ENCODE data around the gene ZMAT5.

Gene ZMAT5

GRCh38 chr22:29766632-29767170 is at the start of gene ZMAT5:
Gene ZMAT5 (minus strand): TSS chr22:29767007. CDS start chr22:29748544, 18,463 bp downstream.
- peak; percentile 88 for DNase-seq

- DNase-seq = no peak
Measured at GRCh38 chr22:29816539-29816938, 49.7 kb upstream of the ZMAT5 start.

GRCh38 chr22:29816128-29816527 is 49.3 kb upstream of the ZMAT5 start:
- no peak for DNase-seq

- no peak for DNase-seq
Measured at GRCh38 chr22:29815580-29815979, 48.8 kb upstream of the ZMAT5 start.

GRCh38 chr22:29814003-29814402 is 47.2 kb upstream of the ZMAT5 start:
- DNase-seq = no peak

GRCh38 chr22:29813563-29813962 is 46.8 kb upstream of the ZMAT5 start:
- DNase-seq = no peak

GRCh38 chr22:29813126-29813525 is 46.3 kb upstream of the ZMAT5 start:
- DNase-seq = no peak

GRCh38 chr22:29811377-29811776 is 44.6 kb upstream of the ZMAT5 start:
- DNase-seq = no peak

- DNase-seq = no peak
Measured at GRCh38 chr22:29810216-29810615, 43.4 kb upstream of the ZMAT5 start.

- DNase-seq = no peak
Measured at GRCh38 chr22:29806196-29806595, 39.4 kb upstream of the ZMAT5 start.

GRCh38 chr22:29804985-29805384 is 38.2 kb upstream of the ZMAT5 start:
- DNase-seq = no peak

GRCh38 chr22:29803190-29803589 is 36.4 kb upstream of the ZMAT5 start:
- DNase-seq = no peak

- DNase-seq = peak; percentile 59
Measured at GRCh38 chr22:29801796-29802195, 35.0 kb upstream of the ZMAT5 start.

- no peak for DNase-seq
Measured at GRCh38 chr22:29801153-29801552, 34.3 kb upstream of the ZMAT5 start.

GRCh38 chr22:29799217-29799680 is 32.4 kb upstream of the ZMAT5 start:
- DNase-seq = peak; percentile 82

GRCh38 chr22:29798801-29799200 is 32.0 kb upstream of the ZMAT5 start:
- DNase-seq = no peak

GRCh38 chr22:29798318-29798717 is 31.5 kb upstream of the ZMAT5 start:
- DNase-seq = no peak

GRCh38 chr22:29797351-29797750 is 30.5 kb upstream of the ZMAT5 start:
- DNase-seq = no peak

- DNase-seq = no peak
Measured at GRCh38 chr22:29795663-29796062, 28.9 kb upstream of the ZMAT5 start.

GRCh38 chr22:29793396-29793795 is 26.6 kb upstream of the ZMAT5 start:
- DNase-seq = no peak

GRCh38 chr22:29790061-29790460 is 23.3 kb upstream of the ZMAT5 start:
- no peak for DNase-seq

GRCh38 chr22:29788339-29789279 is 21.8 kb upstream of the ZMAT5 start:
- no peak for DNase-seq

GRCh38 chr22:29787371-29787980 is 20.7 kb upstream of the ZMAT5 start:
- no peak for DNase-seq

- no peak for DNase-seq
Measured at GRCh38 chr22:29786031-29786430, 19.2 kb upstream of the ZMAT5 start.
